Keratinocyte (primary cell): ENCODE results near the gene NECTIN2.

ENCODE experiments used
- EZH2 ChIP-seq: IDR thresholded peaks from one replicate; pipeline ENCODE4 v1.6.1; 2012; ENCODE audit warnings: inconsistent platforms, mild to moderate bottlenecking, low read length, moderate library complexity
- TF ChIP-seq, protein P1 (sequence below), 3 experiments: IDR thresholded peaks in 1 of 3; conservative IDR thresholded peaks in 1 of 3; optimal IDR thresholded peaks in 1 of 3; 2 replicates in 2 of 3; 3 replicates in 1 of 3; pipeline versions ENCODE3 to v1.5.1; 2011; ENCODE audit warnings: low read length in 3 of 3, mild to moderate bottlenecking in 3 of 3, moderate library complexity in 2 of 3, control low read depth in 1 of 3, inconsistent platforms in 1 of 3; ENCODE audit not compliant: insufficient read depth in 2 of 3; ENCODE audit errors: extremely low read depth in 1 of 3

DNA sequence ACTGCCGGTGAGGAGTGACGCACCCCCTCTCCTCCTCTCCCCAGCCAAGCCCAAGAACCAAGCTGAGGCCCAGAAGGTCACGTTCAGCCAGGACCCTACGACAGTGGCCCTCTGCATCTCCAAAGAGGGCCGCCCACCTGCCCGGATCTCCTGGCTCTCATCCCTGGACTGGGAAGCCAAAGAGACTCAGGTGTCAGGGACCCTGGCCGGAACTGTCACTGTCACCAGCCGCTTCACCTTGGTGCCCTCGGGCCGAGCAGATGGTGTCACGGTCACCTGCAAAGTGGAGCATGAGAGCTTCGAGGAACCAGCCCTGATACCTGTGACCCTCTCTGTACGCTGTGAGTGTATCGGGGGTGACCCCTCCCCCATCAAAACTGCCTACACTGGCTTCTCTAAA, 25.7 kb downstream of the NECTIN2 start:
- TF ChIP-seq, protein P1, sequence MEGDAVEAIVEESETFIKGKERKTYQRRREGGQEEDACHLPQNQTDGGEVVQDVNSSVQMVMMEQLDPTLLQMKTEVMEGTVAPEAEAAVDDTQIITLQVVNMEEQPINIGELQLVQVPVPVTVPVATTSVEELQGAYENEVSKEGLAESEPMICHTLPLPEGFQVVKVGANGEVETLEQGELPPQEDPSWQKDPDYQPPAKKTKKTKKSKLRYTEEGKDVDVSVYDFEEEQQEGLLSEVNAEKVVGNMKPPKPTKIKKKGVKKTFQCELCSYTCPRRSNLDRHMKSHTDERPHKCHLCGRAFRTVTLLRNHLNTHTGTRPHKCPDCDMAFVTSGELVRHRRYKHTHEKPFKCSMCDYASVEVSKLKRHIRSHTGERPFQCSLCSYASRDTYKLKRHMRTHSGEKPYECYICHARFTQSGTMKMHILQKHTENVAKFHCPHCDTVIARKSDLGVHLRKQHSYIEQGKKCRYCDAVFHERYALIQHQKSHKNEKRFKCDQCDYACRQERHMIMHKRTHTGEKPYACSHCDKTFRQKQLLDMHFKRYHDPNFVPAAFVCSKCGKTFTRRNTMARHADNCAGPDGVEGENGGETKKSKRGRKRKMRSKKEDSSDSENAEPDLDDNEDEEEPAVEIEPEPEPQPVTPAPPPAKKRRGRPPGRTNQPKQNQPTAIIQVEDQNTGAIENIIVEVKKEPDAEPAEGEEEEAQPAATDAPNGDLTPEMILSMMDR (optimal IDR thresholded peaks at IDR 0.05 in 1 of 3, IDR thresholded peaks at IDR 0.05 in 1 of 3, conservative IDR thresholded peaks at IDR 0.05 in 1 of 3; ENCODE audit: extremely low read depth in 1 of 3, insufficient read depth in 2 of 3, low read length in 3 of 3) = no peak
- no peak for TF ChIP-seq EZH2
